Suprapubic skin (tissue), 4 donors: ENCODE results near the gene SMIM32. TPM values are rescaled to one million over a fixed set of nuclear protein-coding genes. Genes with fewer than 3 reads are reported as not detected.

ENCODE experiments used
- DNase-seq, 2 donors: peaks; one replicate each; pipeline ENCODE4 v3.0.0-alpha.2; 2019; ENCODE audit warnings: low spot score in 2 of 2
- H3K27ac ChIP-seq: fragments of 200-600 bp; sonication (generic); one replicate; pipeline ENCODE4 v1.5.1; 2019
- H3K27me3 ChIP-seq: fragments of 200-600 bp; sonication (generic); one replicate; pipeline ENCODE4 v1.5.1; 2019
- H3K36me3 ChIP-seq: fragments of 200-600 bp; sonication (generic); one replicate; pipeline ENCODE4 v1.5.1; 2019
- H3K4me1 ChIP-seq: fragments of 200-600 bp; sonication (generic); one replicate; pipeline ENCODE4 v1.5.1; 2019
- H3K4me3 ChIP-seq: fragments of 200-600 bp; sonication (generic); one replicate; pipeline ENCODE4 v1.5.1; 2019; ENCODE audit warnings: mild to moderate bottlenecking
- H3K9me3 ChIP-seq: fragments of 200-600 bp; sonication (generic); one replicate; pipeline ENCODE4 v1.5.1; 2019
- EP300 ChIP-seq: sonication (generic); formaldehyde crosslinking; IDR thresholded peaks from one replicate; pipeline ENCODE4 v1.6.1; 2017; ENCODE audit warnings: antibody characterized with exemption
- POLR2A ChIP-seq, 2 donors: fragments of 450-650 bp; IDR thresholded peaks; one replicate each; pipeline ENCODE4 v1.6.1; 2017; ENCODE audit warnings: antibody characterized with exemption in 2 of 2, mild to moderate bottlenecking in 2 of 2, moderate library complexity in 2 of 2
- POLR2AphosphoS5 ChIP-seq, 3 donors: sonication (generic); formaldehyde crosslinking; IDR thresholded peaks; one replicate each; pipeline ENCODE4 v1.6.1; 2017; ENCODE audit warnings: antibody characterized with exemption in 3 of 3
- WGBS: methylation state at CpG from one replicate; pipeline ENCODE4 v1.1.5; 2018; 5-methylcytosine and 5-hydroxymethylcytosine counted together
- total RNA-seq, 4 donors: library from RNA; depleted of rRNA; stranded (reverse); fragments of >200 nt; gene quantifications; one replicate each; pipeline ENCODE4 v1.1.0, GENCODE V29; 2016
- TF ChIP-seq, protein P1 (sequence below), 2 donors: fragments of 200-600 bp in 1 of 2; fragments of 450-650 bp in 1 of 2; sonication (generic) in 1 of 2; IDR thresholded peaks; one replicate each; pipeline ENCODE4 v1.5.1; 2016 to 2019; ENCODE audit warnings: antibody characterized with exemption in 2 of 2, mild to moderate bottlenecking in 1 of 2, moderate library complexity in 1 of 2

SMIM32 gene
- total RNA-seq, 4 donors from 2014 or later = not detected

DNA sequence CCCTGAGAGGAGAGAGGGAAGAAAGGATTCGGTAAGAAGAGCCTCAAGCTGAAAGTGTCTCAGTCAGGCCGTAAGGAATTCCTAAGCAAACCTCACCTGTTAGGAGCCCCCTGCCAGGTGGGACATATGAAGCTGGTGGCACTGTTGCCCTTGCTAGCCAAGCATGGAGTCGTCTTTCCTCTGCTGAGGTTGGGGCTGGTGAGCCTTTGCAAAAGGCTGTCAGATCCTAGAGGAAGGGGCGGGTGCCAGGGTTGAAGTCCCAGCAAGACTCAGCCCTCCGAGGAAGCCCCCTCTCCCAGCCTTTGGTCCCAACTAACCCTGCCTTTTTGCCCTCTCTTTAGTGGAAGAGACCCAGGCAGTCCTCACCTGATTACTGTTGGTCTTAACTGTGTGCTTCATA is 5.5 kb upstream of the SMIM32 start:
- no peaks in the 10 kb centered on the region for H3K9me3 ChIP-seq
- H3K4me3 ChIP-seq = no peak overlapping the region
- H3K27ac ChIP-seq = no peak overlapping the region
- TF ChIP-seq, protein P1, sequence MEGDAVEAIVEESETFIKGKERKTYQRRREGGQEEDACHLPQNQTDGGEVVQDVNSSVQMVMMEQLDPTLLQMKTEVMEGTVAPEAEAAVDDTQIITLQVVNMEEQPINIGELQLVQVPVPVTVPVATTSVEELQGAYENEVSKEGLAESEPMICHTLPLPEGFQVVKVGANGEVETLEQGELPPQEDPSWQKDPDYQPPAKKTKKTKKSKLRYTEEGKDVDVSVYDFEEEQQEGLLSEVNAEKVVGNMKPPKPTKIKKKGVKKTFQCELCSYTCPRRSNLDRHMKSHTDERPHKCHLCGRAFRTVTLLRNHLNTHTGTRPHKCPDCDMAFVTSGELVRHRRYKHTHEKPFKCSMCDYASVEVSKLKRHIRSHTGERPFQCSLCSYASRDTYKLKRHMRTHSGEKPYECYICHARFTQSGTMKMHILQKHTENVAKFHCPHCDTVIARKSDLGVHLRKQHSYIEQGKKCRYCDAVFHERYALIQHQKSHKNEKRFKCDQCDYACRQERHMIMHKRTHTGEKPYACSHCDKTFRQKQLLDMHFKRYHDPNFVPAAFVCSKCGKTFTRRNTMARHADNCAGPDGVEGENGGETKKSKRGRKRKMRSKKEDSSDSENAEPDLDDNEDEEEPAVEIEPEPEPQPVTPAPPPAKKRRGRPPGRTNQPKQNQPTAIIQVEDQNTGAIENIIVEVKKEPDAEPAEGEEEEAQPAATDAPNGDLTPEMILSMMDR (IDR thresholded peaks at IDR 0.05) = no peak
- TF ChIP-seq POLR2A (IDR thresholded peaks at IDR 0.05) (no peak), POLR2AphosphoS5 (IDR thresholded peaks at IDR 0.05) (no peak), EP300 (no peak)
- H3K4me1 ChIP-seq = peaks cover 2% of the 10 kb centered on the region
- no peaks in the 10 kb centered on the region for H3K36me3 ChIP-seq
- DNase-seq = no peak
- H3K27me3 ChIP-seq = peaks cover 11% of the 10 kb centered on the region
- 87% methylated on average over 5 of the region's 5 CpGs for WGBS

DNA sequence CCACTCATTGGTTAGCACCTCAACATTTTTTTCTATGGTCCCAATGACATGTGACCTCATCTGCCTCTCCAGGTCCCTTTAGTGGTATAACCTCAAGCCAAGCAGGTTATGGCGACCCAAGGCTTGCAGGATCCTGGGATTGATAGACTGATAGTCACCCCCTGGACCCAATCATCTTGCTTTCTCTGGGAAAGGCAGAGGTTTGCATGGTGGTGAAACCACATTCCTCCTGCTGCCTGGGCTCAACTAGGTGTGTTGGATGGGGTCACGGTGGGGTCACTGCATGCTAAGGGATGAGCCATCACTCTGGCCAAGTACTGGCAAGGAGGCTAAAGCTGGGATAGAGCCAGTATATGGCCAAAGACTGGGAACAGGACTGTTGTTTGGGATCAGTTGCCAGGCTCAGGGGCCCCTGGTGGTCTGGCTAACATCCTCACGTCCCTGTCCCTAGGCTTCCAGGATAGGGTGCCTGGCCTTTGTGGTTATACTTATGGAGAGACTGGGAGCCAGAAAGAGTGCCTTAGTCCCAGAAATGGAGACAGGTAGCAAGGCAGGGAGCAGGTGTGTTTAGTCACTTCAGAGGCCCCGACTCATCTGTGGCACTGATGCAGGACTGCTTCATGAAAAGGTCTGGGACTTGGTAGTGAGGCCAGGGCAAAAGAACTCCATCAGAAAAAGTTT is 4.6 kb upstream of the SMIM32 start:
- Histone ChIP-seq H3K4me1 (peaks cover 10% of the 10 kb centered on the region), H3K36me3 (no peaks in the 10 kb centered on the region), H3K9me3 (no peaks in the 10 kb centered on the region), H3K27me3 (peaks cover 20% of the 10 kb centered on the region), H3K4me3 (no peak overlapping the region), H3K27ac (no peak overlapping the region)
- no peak for DNase-seq
- TF ChIP-seq EP300 (no peak), POLR2A (IDR thresholded peaks at IDR 0.05) (no peak), POLR2AphosphoS5 (IDR thresholded peaks at IDR 0.05) (no peak)
- TF ChIP-seq, protein P1 (IDR thresholded peaks at IDR 0.05) = no peak
- WGBS = 100% methylated on average over 3 of the region's 4 CpGs

DNA sequence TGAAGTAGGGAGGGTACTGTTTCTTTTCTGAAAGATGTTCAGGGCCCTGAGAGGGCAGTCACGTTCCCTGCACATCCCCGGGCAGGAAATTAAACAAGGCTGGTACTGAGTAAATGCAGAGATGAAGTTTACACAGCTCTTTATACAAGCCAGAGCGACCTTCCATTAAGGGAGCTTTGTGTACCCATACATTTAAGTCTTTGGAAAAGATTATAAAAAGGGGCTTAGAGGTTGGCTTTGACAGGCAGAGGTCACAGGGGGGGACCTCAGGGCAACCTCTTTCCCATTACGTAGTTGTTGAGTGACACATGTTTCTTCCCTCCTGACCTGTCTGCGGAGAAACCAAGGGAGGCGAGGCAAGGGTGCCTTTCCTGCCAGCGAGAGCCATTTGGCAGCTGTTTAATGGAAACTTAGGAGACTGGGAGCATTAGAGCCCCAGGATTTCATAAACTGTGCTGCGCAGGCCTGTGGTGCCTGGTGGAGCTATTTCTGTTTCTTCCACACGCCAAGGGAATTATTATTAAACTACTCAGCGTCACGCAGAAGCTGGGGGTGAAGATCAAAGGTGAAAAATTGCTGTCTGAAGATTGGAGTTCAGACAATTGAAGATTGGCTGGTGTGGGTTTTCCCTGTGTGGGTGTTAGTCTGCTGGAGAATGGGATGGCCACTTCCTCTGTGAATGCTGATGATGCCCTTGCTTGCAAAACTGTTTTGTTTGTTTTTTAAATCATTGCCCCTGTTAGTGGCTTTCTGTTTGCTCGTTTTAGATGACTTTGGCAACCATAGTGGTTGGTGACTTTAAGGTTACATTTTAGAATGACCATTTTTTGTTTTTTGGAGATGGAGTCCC is 3.2 kb upstream of the SMIM32 start:
- WGBS = 79% methylated on average over 11 of the region's 12 CpGs
- peaks cover 34% of the 10 kb centered on the region for H3K27me3 ChIP-seq

DNA sequence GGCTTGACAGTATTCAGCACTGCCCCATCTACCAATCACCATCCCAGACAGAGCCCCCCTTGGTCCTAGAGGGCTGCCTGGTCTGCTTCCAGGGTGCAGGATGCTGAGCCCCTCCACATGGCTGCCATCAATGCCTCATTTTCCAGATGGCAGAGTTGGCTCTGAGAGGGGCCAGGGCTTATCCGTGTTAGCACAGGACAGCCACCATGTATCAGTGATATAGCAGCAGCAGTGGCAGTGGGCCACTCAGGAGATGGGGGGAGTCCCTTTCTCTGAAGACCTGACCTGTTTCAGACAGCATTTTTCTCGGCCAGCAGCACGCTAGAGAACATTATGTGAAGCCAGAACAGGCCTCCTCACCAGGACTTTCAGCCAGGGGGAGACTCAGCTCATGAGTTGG is 1.6 kb upstream of the SMIM32 start:
- DNase-seq = no peak

More for the DNA sequence above, 3.2 kb upstream of the SMIM32 start:
- H3K9me3 ChIP-seq = no peaks in the 10 kb centered on the region
- H3K36me3 ChIP-seq = no peaks in the 10 kb centered on the region
- DNase-seq = no peak
- peaks cover 24% of the 10 kb centered on the region for H3K4me1 ChIP-seq
- H3K27ac ChIP-seq = no peak overlapping the region
- no peak for TF ChIP-seq POLR2A (IDR thresholded peaks at IDR 0.05)
- TF ChIP-seq, protein P1 (IDR thresholded peaks at IDR 0.05) = no peak
- H3K4me3 ChIP-seq = no peak overlapping the region

More for the DNA sequence above, 1.6 kb upstream of the SMIM32 start:
- Histone ChIP-seq H3K36me3 (no peaks in the 10 kb centered on the region), H3K27ac (no peak overlapping the region), H3K9me3 (no peaks in the 10 kb centered on the region), H3K4me3 (no peak overlapping the region), H3K4me1 (peaks cover 27% of the 10 kb centered on the region), H3K27me3 (peaks cover 31% of the 10 kb centered on the region)
- 100% methylated on average over 2 of the region's 3 CpGs for WGBS
- TF ChIP-seq, protein P1 (IDR thresholded peaks at IDR 0.05) = no peak
- TF ChIP-seq EP300 (no peak), POLR2A (IDR thresholded peaks at IDR 0.05) (no peak), POLR2AphosphoS5 (IDR thresholded peaks at IDR 0.05) (no peak)
